GM12801 (cell line): ENCODE measurements around the gene SLC25A28.

Experiments
- CTCF ChIP-seq: IDR thresholded peaks from one replicate; pipeline ENCODE4 v1.5.1; 2011; ENCODE audit warnings: control low read depth; ENCODE audit not compliant: insufficient read length; ENCODE audit errors: extremely low read depth

SLC25A28 gene

GRCh38 chr10:99619851-99620710 is at the start of gene SLC25A28:
Gene SLC25A28, minus strand, starts transcription at chr10:99620439. Its CDS starts 104 bp downstream, at chr10:99620335.
- no peak for TF ChIP-seq CTCF

GRCh38 chr10:99667108-99667751 is 47.0 kb upstream of the SLC25A28 start:
- TF ChIP-seq CTCF, result no peak

- TF ChIP-seq CTCF, result no peak
Measured at GRCh38 chr10:99665304-99665703, 45.1 kb upstream of the SLC25A28 start.

- no peak for TF ChIP-seq CTCF
Measured at GRCh38 chr10:99661377-99661763, 41.1 kb upstream of the SLC25A28 start.

GRCh38 chr10:99660662-99661376 is 40.6 kb upstream of the SLC25A28 start:
- TF ChIP-seq CTCF, result no peak

GRCh38 chr10:99659868-99660366 is 39.7 kb upstream of the SLC25A28 start:
- TF ChIP-seq CTCF, result no peak
